Measurements from ENCODE around the gene PRXL2A.

Gene PRXL2A

GRCh38 chr10:80468806-80469421, 60.6 kb downstream of the PRXL2A start:
- DNase-seq (ENCODE audit: low read depth) = no peak
- TF ChIP-seq MAX (IDR thresholded peaks at IDR 0.05; ENCODE audit: low read depth, low read length) (no peak), MYC (IDR thresholded peaks at IDR 0.05; ENCODE audit: low read depth, low read length) (no peak), CTCF (IDR thresholded peaks at IDR 0.05; ENCODE audit: low read depth, low read length) (no peak), POLR2A (IDR thresholded peaks at IDR 0.05; ENCODE audit: extremely low read depth, insufficient read length) (no peak)
- H3K4me3 ChIP-seq (ENCODE audit: low read depth, low read length) = no peak overlapping the region

- H3K4me3 ChIP-seq (ENCODE audit: low read depth, low read length) = no peak overlapping the region
- no peak for TF ChIP-seq POLR2A (IDR thresholded peaks at IDR 0.05; ENCODE audit: extremely low read depth, insufficient read length)
- TF ChIP-seq CTCF (IDR thresholded peaks at IDR 0.05; ENCODE audit: low read depth, low read length) = no peak
- no peak for TF ChIP-seq MYC (IDR thresholded peaks at IDR 0.05; ENCODE audit: low read depth, low read length)
- no peak for TF ChIP-seq MAX (IDR thresholded peaks at IDR 0.05; ENCODE audit: low read depth, low read length)
- no peak for DNase-seq (ENCODE audit: low read depth)
Measured at GRCh38 chr10:80470266-80470665, 61.9 kb downstream of the PRXL2A start.

- no peak for DNase-seq (ENCODE audit: low read depth)
- no peak overlapping the region for H3K4me3 ChIP-seq (ENCODE audit: low read depth, low read length)
Measured at GRCh38 chr10:80471001-80471400, 62.6 kb downstream of the PRXL2A start.

GRCh38 chr10:80471715-80472233, 63.4 kb downstream of the PRXL2A start:
- H3K4me3 ChIP-seq (ENCODE audit: low read depth, low read length) = no peak overlapping the region
- TF ChIP-seq MYC (IDR thresholded peaks at IDR 0.05; ENCODE audit: low read depth, low read length) (no peak), MAX (IDR thresholded peaks at IDR 0.05; ENCODE audit: low read depth, low read length) (no peak), POLR2A (IDR thresholded peaks at IDR 0.05; ENCODE audit: extremely low read depth, insufficient read length) (no peak), CTCF (IDR thresholded peaks at IDR 0.05; ENCODE audit: low read depth, low read length) (no peak)
- DNase-seq (ENCODE audit: low read depth) = no peak

More at GRCh38 chr10:80471001-80471400, 62.6 kb downstream of the PRXL2A start:
- no peak for TF ChIP-seq MAX (IDR thresholded peaks at IDR 0.05; ENCODE audit: low read depth, low read length)
- no peak for TF ChIP-seq MYC (IDR thresholded peaks at IDR 0.05; ENCODE audit: low read depth, low read length)
- TF ChIP-seq CTCF (IDR thresholded peaks at IDR 0.05; ENCODE audit: low read depth, low read length) = no peak
- no peak for TF ChIP-seq POLR2A (IDR thresholded peaks at IDR 0.05; ENCODE audit: extremely low read depth, insufficient read length)

- DNase-seq (ENCODE audit: low read depth) = no peak
- TF ChIP-seq MAX (IDR thresholded peaks at IDR 0.05; ENCODE audit: low read depth, low read length) = no peak
- no peak for TF ChIP-seq POLR2A (IDR thresholded peaks at IDR 0.05; ENCODE audit: extremely low read depth, insufficient read length)
- TF ChIP-seq CTCF (IDR thresholded peaks at IDR 0.05; ENCODE audit: low read depth, low read length) = no peak
- TF ChIP-seq MYC (IDR thresholded peaks at IDR 0.05; ENCODE audit: low read depth, low read length) = no peak
- H3K4me3 ChIP-seq (ENCODE audit: low read depth, low read length) = no peak overlapping the region
Measured at GRCh38 chr10:80472234-80473095, 64.1 kb downstream of the PRXL2A start.
